Mesendoderm (in vitro differentiated cells): ENCODE results near the gene ASB12.

Source experiments
- DNase-seq: peaks from one replicate; pipeline ENCODE4 v3.0.0; 2013
- H2AK5ac ChIP-seq: 2 replicates; pipeline ENCODE4 v1.6.1; 2013; ENCODE audit warnings: low read length, inconsistent platforms
- H2BK120ac ChIP-seq: 2 replicates; pipeline ENCODE4 v1.6.1; 2013; ENCODE audit warnings: low read depth, mild to moderate bottlenecking, low read length, moderate library complexity, mixed read lengths
- H2BK15ac ChIP-seq: replicated peaks from 2 replicates; pipeline ENCODE4 v1.6.1; 2013; ENCODE audit warnings: low read depth, mild to moderate bottlenecking, moderate library complexity
- H2BK5ac ChIP-seq: 2 replicates; pipeline ENCODE4 v1.6.1; 2013; ENCODE audit warnings: low read length, inconsistent platforms
- H3K18ac ChIP-seq: 2 replicates; pipeline ENCODE4 v1.6.1; 2013; ENCODE audit warnings: mild to moderate bottlenecking, low read length, mixed read lengths
- H3K23ac ChIP-seq: one replicate; pipeline ENCODE4 v1.6.1; 2013; ENCODE audit warnings: low read length
- H3K27ac ChIP-seq: 2 replicates; pipeline ENCODE4 v1.5.1; 2013; ENCODE audit warnings: low read depth, mild to moderate bottlenecking, inconsistent platforms, low read length, moderate library complexity
- H3K27me3 ChIP-seq: 2 replicates; pipeline ENCODE4 v1.6.1; 2013; ENCODE audit warnings: low read length, control low read depth, mild to moderate bottlenecking, inconsistent platforms; ENCODE audit not compliant: insufficient read depth, poor library complexity
- H3K36me3 ChIP-seq: 2 replicates; pipeline ENCODE4 v1.6.1; 2013; ENCODE audit warnings: low read length, inconsistent platforms; ENCODE audit not compliant: control insufficient read depth, insufficient read depth
- H3K4ac ChIP-seq: one replicate; pipeline ENCODE4 v1.6.1; 2013; ENCODE audit warnings: low read depth, mild to moderate bottlenecking, low read length, moderate library complexity
- H3K4me1 ChIP-seq: 2 replicates; pipeline ENCODE4 v1.6.1; 2013; ENCODE audit warnings: low read depth, low read length, inconsistent platforms; ENCODE audit not compliant: control insufficient read depth
- H3K4me2 ChIP-seq: 2 replicates; pipeline ENCODE4 v1.6.1; 2013; ENCODE audit warnings: low read length
- H3K4me3 ChIP-seq: 2 replicates; pipeline ENCODE4 v1.5.1; 2013; ENCODE audit warnings: mild to moderate bottlenecking, low read length
- H3K56ac ChIP-seq: one replicate; pipeline ENCODE4 v1.6.1; 2013; ENCODE audit warnings: low read length
- H3K79me1 ChIP-seq: 2 replicates; pipeline ENCODE4 v1.6.1; 2013; ENCODE audit warnings: low read length, inconsistent platforms
- H3K79me2 ChIP-seq: 2 replicates; pipeline ENCODE4 v1.6.1; 2013; ENCODE audit warnings: mild to moderate bottlenecking, low read length; ENCODE audit not compliant: control insufficient read depth, insufficient read depth
- H3K9ac ChIP-seq: 2 replicates; pipeline ENCODE4 v1.6.1; 2013; ENCODE audit warnings: low read length, inconsistent platforms
- H4K5ac ChIP-seq: one replicate; pipeline ENCODE4 v1.6.1; 2013; ENCODE audit warnings: low read length
- H4K8ac ChIP-seq: one replicate; pipeline ENCODE4 v1.6.1; 2013; ENCODE audit warnings: low read depth, mild to moderate bottlenecking, control low read depth, low read length, moderate library complexity
- WGBS: extraction: QIAGEN DNeasy Blood & Tissue Kit; methylation state at CpG from one replicate; pipeline ENCODE4 v1.1.7; 2013; ENCODE audit warnings: low lambda C conversion rate, missing lambda C conversion rate; ENCODE audit not compliant: insufficient coverage; ENCODE audit errors: extremely low coverage; 5-methylcytosine and 5-hydroxymethylcytosine counted together

The ASB12 gene

GRCh38 chrX:64206556-64207162 lies 23.7 kb downstream of the ASB12 start:
- Histone ChIP-seq H3K27me3 (no peaks in the 10 kb centered on the region), H4K8ac (no peak overlapping the region), H2AK5ac (no peak overlapping the region), H2BK15ac (no peak overlapping the region), H3K4me1 (no peaks in the 10 kb centered on the region), H3K56ac (peak overlapping the region; percentile 85), H3K36me3 (no peaks in the 10 kb centered on the region), H3K23ac (no peak overlapping the region), H3K79me1 (no peaks in the 10 kb centered on the region), H2BK5ac (no peak overlapping the region), H3K18ac (no peak overlapping the region), H3K9ac (peak overlapping the region; percentile 72), H3K79me2 (no peaks in the 10 kb centered on the region), H3K27ac (peak overlapping the region; percentile 44), H3K4me3 (no peak overlapping the region), H3K4ac (no peak overlapping the region), H4K5ac (no peak overlapping the region), H3K4me2 (no peak overlapping the region), H2BK120ac (no peak overlapping the region)
- no peak for DNase-seq
- no CpG with 5 or more reads among the region's 5 CpGs for WGBS

- H2BK15ac ChIP-seq = no peak overlapping the region
- no peak overlapping the region for H2BK5ac ChIP-seq
- no peaks in the 10 kb centered on the region for H3K36me3 ChIP-seq
- H3K79me2 ChIP-seq = no peaks in the 10 kb centered on the region
- peak overlapping the region; percentile 44 for H3K27ac ChIP-seq
- peak; percentile 94 for DNase-seq
- peak overlapping the region; percentile 96 for H3K18ac ChIP-seq
- no peak overlapping the region for H4K8ac ChIP-seq
- WGBS = no CpG with 5 or more reads among the region's 45 CpGs
- no peak overlapping the region for H3K4ac ChIP-seq
- no peak overlapping the region for H3K23ac ChIP-seq
- H3K9ac ChIP-seq = peak overlapping the region; percentile 72
- H2AK5ac ChIP-seq = no peak overlapping the region
- peak overlapping the region; percentile 29 for H3K4me2 ChIP-seq
- no peak overlapping the region for H4K5ac ChIP-seq
- H3K27me3 ChIP-seq = no peaks in the 10 kb centered on the region
- H3K4me1 ChIP-seq = no peaks in the 10 kb centered on the region
- H3K4me3 ChIP-seq = peak overlapping the region; percentile 28
- H3K79me1 ChIP-seq = no peaks in the 10 kb centered on the region
- H2BK120ac ChIP-seq = no peak overlapping the region
- H3K56ac ChIP-seq = peak overlapping the region; percentile 85
These were observed 24.5 kb downstream of the ASB12 start for GRCh38 chrX:64205735-64206501.

DNA sequence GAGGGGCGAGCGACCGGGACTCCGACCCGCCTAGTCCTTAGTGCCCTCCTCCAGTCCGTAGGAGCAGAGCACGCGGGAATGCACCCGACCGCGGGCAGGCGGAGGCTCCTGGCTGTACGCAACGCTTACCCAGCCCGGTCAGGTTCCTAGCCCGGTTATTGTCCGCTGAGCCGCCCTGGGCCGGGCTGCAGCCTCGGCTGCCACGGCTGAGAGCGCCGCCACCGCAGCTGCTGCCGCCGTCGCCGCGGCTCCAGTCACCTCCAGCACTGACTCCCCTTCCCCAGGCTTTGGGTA lies 25.0 kb downstream of the ASB12 start, which contains the start of gene AMER1:
AMER1 (minus strand) TSS at position 268 of the 294 bp plus-strand sequence. CDS start 12,422 bp downstream, outside the sequence.
- no peak within 1 kb of the TSS for H3K4ac ChIP-seq
- H2AK5ac ChIP-seq = no peak within 1 kb of the TSS
- no peak for DNase-seq
- no peaks in the 10 kb centered on the region for H3K79me2 ChIP-seq
- no peaks in the 10 kb centered on the region for H3K4me1 ChIP-seq
- no peak within 1 kb of the TSS for H2BK5ac ChIP-seq
- peak within 1 kb of the TSS; percentile 52 for H3K4me2 ChIP-seq
- H3K23ac ChIP-seq = no peak within 1 kb of the TSS
- peak within 1 kb of the TSS; percentile 85 for H3K56ac ChIP-seq
- H3K79me1 ChIP-seq = no peaks in the 10 kb centered on the region
- H3K18ac ChIP-seq = peak within 1 kb of the TSS; percentile 96
- H3K36me3 ChIP-seq = no peaks in the 10 kb centered on the region
- no peak within 1 kb of the TSS for H2BK120ac ChIP-seq
- peak within 1 kb of the TSS; percentile 66 for H3K27ac ChIP-seq
- H3K27me3 ChIP-seq = no peaks in the 10 kb centered on the region
- no peak within 1 kb of the TSS for H2BK15ac ChIP-seq
- peak within 1 kb of the TSS; percentile 44 for H3K4me3 ChIP-seq
- H4K8ac ChIP-seq = no peak within 1 kb of the TSS
- no peak within 1 kb of the TSS for H4K5ac ChIP-seq
- WGBS = no CpG with 5 or more reads among the region's 29 CpGs
- peak within 1 kb of the TSS; percentile 76 for H3K9ac ChIP-seq

- WGBS = no CpG with 5 or more reads among the region's 46 CpGs
- no peak overlapping the region for H2BK5ac ChIP-seq
- no peak overlapping the region for H3K18ac ChIP-seq
These were observed 25.5 kb downstream of the ASB12 start for GRCh38 chrX:64204701-64205440.

GRCh38 chrX:64204252-64204651 lies 26.2 kb downstream of the ASB12 start:
- Histone ChIP-seq H3K79me2 (no peaks in the 10 kb centered on the region), H3K27me3 (no peaks in the 10 kb centered on the region), H3K9ac (peak overlapping the region; percentile 76), H2BK15ac (no peak overlapping the region), H3K4me2 (peak overlapping the region; percentile 52), H3K27ac (no peak overlapping the region), H3K18ac (no peak overlapping the region), H3K4ac (no peak overlapping the region), H3K4me3 (peak overlapping the region; percentile 44), H2BK120ac (no peak overlapping the region), H3K36me3 (no peaks in the 10 kb centered on the region), H4K5ac (no peak overlapping the region), H3K23ac (no peak overlapping the region), H3K79me1 (no peaks in the 10 kb centered on the region), H3K56ac (peak overlapping the region; percentile 76), H2BK5ac (no peak overlapping the region), H4K8ac (no peak overlapping the region), H2AK5ac (no peak overlapping the region), H3K4me1 (no peaks in the 10 kb centered on the region)
- WGBS = no CpG with 5 or more reads among the region's 23 CpGs
- peak; percentile 4 for DNase-seq

More at GRCh38 chrX:64204701-64205440, 25.5 kb downstream of the ASB12 start:
- no peaks in the 10 kb centered on the region for H3K79me1 ChIP-seq
- DNase-seq = peak; percentile 52
- H3K4me1 ChIP-seq = no peaks in the 10 kb centered on the region
- peak overlapping the region; percentile 76 for H3K9ac ChIP-seq
- H2BK120ac ChIP-seq = no peak overlapping the region
- H3K27me3 ChIP-seq = no peaks in the 10 kb centered on the region
- H3K56ac ChIP-seq = peak overlapping the region; percentile 85
- no peak overlapping the region for H2BK15ac ChIP-seq
- H3K4me2 ChIP-seq = peak overlapping the region; percentile 52
- H3K27ac ChIP-seq = no peak overlapping the region
- no peak overlapping the region for H3K4ac ChIP-seq
- H2AK5ac ChIP-seq = no peak overlapping the region
- no peak overlapping the region for H3K23ac ChIP-seq
- no peaks in the 10 kb centered on the region for H3K79me2 ChIP-seq
- no peaks in the 10 kb centered on the region for H3K36me3 ChIP-seq
- no peak overlapping the region for H4K8ac ChIP-seq
- peak overlapping the region; percentile 44 for H3K4me3 ChIP-seq
- H4K5ac ChIP-seq = no peak overlapping the region
